GM18909 (cell line): ENCODE results near the gene NWD2.
"Not testable (repeated sequence)": the region's sequence is repeated elsewhere in the genome, so short reads cannot be mapped to it uniquely, and the experiment has no call there.

Experiments
- ATAC-seq: cut with Tn5 transposase; IDR thresholded peaks from one replicate; pipeline ENCODE4 v1.9.1; 2021; ENCODE audit warnings: mild to moderate bottlenecking; ENCODE audit not compliant: unreplicated experiment, poor library complexity

The NWD2 gene

GRCh38 chr4:37486166-37486565, 241.6 kb downstream of the NWD2 start:
- no peak for ATAC-seq

- ATAC-seq: no peak
Observed at GRCh38 chr4:37487668-37488067, 243.1 kb downstream of the NWD2 start.

- no peak for ATAC-seq
Observed at GRCh38 chr4:37489697-37490096, 245.2 kb downstream of the NWD2 start.

GRCh38 chr4:37490391-37491347, 246.1 kb downstream of the NWD2 start:
- no peak for ATAC-seq

- not testable (repeated sequence) for ATAC-seq
Observed at GRCh38 chr4:37495353-37495752, 250.8 kb downstream of the NWD2 start.
